Activated CD4-positive, alpha-beta memory T cell treated with anti-CD3 and anti-CD28 coated beads for 36 hours (primary cell): ENCODE measurements around the gene CITED4. TPM values are rescaled to one million over a fixed set of nuclear protein-coding genes. Genes with fewer than 3 reads are reported as not detected.

Experiments
- total RNA-seq, 2 experiments: library from RNA; stranded (reverse); gene quantifications; one replicate each; pipeline ENCODE4 v1.2.3, GENCODE V29; 2021

The CITED4 gene
- total RNA-seq, 2 experiments from 2014 or later = 1.9 to 2.1 TPM

Other genes with a start within 250 kb of the CITED4 start
- 1 to 10 TPM; 3.7 to 4.0 TPM for gene RIMS3, start 196.7 kb downstream of the CITED4 start, total RNA-seq
- gene NFYC, start 170.7 kb downstream of the CITED4 start, total RNA-seq = 10 to 100 TPM; 52.6 to 61.7 TPM
- gene KCNQ4, start 78.6 kb downstream of the CITED4 start, total RNA-seq = under 1 TPM; 0.45 to 0.53 TPM
- gene CTPS1, start 117.3 kb upstream of the CITED4 start, total RNA-seq = 10 to 100 TPM; 78.0 to 78.5 TPM
- gene SLFNL1, start 159.4 kb upstream of the CITED4 start, total RNA-seq = under 1 TPM in 1 of 2 experiments, not detected in 1; 0.07 TPM